Amniotic stem cell (primary cell): ENCODE results near the gene CNTNAP4.

Source experiments
- DNase-seq: peaks from one replicate; lab custom pipeline; 2025; lab: John Stamatoyannopoulos, UW

The CNTNAP4 gene

DNA sequence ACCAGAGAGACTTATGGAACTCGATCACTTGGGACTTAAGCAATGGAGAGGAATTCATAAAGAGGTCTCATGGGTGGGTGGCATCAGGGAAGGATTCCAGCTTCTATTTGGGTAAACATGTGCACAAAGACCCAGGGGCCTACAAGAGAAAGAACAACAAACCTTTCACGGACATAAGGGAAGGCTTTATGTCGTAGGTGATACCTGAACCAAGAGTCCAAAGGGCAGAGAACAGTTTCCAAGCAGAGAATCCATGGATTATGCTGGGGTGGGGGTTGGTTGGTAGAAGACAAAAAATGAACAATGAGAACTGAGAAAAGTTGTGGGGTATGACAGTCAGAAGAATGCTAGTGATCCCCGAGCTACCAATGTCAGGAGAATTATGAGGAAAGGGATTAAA, 119.8 kb downstream of the CNTNAP4 start:
- DNase-seq: no peak

DNA sequence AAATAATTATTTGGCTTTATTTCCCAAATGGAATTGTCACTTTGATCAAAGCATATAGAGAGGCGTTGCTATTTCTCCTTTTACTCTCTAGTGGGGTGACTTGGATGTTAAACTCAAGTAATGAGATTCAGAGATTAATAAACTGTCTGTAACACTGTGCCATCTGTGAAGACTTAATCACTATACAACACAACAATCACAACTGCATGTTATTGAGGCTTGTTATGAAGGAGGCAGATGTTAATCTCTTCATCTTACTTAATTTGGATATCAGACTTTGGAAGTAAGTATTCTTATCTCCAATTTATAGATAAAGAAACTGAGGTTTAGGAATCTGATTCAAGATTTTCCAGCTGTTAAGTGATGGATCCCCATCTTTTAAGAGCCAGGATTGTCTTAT, 132.5 kb downstream of the CNTNAP4 start:
- no peak for DNase-seq

DNA sequence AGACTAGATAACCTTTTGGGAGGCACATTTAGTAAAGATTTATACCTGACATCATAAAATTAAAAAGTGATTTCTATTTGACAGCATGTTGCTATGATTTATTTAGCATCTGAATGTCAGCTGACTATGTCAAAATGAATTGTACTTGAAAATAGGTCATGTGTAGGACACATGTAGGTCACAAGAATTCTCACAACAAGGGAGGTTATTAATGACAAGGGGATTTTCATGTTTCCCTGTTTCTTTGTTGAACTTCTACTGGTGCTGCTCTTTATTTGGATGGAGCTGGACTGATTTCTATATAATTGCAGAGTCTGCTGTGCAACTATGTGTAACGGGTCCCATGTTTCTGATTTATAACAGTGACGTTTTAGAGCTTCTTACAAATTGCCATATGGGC, 144.4 kb downstream of the CNTNAP4 start:
- no peak for DNase-seq

DNA sequence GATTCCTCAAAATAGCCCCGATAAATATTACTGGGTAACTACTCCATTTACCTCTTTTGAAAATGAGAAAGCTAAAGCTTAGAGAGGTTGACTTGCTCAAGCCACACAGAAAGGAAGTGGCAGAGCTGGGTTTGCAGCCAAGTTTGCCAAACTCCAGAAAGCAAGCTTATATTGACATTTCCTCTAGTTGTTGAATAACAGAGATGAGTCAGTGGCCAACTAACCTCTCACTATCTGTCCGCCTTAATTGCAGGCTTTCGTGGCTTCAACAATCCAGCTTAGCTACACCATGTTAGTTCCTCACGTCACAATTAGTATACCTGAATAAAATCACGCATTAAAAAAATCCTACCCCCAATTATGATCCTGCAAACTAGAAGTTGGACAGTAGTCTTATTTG, 151.7 kb downstream of the CNTNAP4 start:
- no peak for DNase-seq

DNA sequence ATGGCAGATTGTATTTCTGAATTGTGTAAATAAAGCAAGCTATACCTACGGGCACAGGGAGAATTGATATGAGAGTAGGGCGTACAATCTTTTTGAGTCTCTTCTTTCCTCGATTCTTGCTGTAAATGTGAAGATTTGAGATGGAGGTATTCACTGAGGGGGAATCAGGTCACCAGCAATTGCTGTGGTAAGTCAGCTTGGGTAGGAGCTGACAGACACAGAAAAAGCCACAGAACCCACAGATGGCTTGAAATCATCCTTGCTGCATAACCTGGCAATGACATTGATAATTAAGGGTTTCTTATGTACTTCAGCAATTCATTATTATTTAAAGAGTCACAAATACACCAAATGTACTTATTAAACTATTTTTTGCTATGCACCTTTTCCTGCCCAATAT, 164.2 kb downstream of the CNTNAP4 start:
- no peak for DNase-seq

DNA sequence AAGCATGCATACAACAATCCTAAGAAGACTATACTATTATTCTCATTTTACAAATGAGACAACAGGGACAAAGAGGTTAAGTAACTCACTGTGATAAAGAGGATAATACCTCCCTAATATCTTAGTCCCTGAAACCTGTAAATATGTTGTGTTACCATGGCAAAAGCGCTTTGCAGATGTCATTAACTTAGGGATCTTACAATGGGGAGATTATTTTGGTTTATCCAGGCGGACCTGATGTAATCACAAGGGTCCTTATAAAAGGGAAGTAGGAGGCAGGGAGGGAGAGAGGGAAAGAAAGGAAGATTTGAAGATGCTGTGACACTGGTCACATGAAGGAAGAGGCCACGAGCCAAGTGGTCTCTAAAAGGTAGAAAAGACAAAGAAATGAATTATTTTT, 164.7 kb downstream of the CNTNAP4 start:
- DNase-seq: no peak

DNA sequence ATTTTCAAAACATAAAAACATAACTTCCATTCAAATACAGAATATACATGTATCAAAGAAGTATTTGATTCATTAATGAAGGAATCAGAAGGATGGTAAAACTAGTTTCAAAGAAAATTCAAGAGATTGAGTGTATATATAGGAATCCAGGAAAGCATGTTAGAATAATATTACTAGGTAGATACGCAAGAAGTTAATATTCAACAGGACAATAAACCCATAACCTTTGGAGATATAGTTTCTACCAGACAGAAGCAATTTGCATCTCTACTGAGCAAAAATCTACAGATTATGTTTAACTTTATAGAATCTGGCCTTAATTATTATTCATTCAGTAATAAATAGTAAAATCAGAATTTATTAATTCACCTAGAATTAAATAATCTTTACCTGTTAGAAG, 166.8 kb downstream of the CNTNAP4 start:
- no peak for DNase-seq

DNA sequence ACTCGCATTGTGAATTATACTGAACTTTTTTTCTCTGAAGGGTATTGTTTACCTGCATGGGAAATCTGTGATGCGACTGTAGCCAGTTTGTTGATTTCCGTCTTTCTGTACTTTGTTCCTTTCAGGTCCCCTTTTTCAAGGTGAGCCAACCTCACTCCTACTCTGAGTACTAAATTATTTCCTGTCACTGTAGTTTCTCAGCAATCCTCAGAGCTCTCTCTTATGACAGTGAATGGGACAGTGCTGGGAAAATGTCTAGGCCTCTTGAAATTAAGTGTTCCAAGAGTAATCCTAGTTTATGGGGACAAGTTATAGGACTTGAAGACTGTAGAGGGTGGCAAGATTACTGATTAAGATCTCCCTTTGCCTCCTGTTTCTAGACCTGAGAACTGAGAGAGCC, 167.6 kb downstream of the CNTNAP4 start:
- DNase-seq: no peak

DNA sequence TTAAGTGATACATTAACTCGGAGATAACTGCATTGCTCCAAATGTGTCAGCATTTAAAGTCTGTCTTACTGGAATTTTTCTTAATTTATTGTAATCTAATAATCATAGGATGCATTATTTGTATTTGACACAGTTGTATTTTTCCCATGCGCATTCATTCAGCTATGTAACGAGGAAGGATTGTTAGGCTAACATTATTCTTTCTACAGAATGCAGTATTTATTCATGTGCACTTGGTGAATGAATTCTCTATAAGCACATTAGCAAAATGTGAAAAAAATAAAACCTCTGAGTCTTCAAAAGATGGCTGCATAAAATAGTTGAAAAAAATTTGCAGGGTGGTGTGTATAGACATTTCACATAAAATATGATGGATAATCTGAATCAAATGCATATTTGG, 168.6 kb downstream of the CNTNAP4 start:
- DNase-seq: no peak

DNA sequence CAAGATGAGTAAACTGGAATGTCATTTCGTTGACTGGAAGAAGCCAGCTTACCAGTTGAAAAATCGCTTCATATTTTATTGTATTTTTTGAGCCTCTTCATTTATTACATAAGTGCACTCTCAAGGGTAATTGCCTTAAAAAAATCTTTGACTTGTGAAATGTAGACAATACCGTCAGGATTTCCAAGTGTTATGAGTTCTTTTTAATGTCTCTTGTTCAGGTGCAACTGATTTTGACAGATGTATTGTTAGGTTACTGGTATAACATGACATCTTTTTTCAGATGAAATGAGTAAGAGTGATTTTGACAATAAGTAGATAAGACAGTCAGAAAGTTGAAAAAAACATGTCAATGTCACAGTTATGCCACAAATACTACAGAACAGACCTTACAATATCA, 169.1 kb downstream of the CNTNAP4 start:
- DNase-seq: no peak

DNA sequence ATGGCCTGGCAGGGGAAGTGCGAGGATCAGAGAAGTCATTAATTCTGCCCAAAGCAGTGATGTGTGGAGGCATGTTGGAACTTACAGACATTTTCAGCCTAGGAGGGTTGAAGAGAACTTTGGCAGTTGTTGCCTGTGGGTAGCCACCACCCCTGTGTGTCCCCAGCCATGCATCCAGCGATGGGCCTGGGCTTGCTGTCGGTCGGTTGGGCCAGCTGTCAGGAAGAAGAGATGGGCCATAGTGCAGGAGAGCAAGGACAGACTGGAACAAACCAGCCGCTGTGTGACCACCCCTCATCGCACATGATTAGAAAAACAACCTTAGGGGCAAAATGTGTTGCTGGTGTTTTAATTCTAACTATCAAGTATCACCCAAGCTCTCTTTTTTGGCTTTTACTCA, 173.7 kb downstream of the CNTNAP4 start:
- no peak for DNase-seq

DNA sequence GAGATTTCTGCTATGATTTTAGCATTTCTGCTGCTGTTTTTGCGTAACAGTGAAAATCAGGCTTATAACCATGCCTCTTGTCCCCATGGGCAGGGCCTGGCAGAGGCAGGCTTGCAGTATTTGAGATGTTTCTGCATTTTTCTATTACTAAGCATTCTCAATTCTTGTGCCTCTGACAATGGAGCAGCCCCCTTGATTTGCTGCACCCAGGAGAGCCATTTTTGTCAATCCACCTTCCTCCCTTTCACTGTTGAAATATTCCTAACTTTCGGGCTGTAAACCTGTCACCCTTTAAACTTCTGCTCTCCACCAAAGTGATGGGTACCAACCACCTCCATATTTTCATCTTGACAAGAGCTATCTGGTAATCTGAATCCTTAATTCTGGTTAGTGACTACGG, 178.1 kb downstream of the CNTNAP4 start:
- no peak for DNase-seq

DNA sequence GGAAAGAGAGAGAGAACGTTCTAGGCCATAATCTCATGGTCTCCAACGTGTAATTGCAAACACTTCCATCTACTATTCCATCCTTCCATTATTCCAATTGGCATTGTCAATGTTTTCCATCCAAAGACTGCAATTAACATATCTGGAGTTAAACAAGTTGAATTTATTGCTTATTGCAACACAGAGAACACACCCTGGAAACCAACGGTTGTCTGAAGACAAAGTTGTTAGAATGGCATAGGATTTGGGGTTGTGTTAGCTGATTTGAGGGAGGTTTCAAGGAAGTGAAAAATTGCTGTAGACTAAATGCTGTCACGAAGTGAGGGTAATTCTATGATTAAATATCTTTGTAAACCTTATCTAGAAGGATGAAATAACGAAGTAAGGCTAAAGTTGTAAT, 178.8 kb downstream of the CNTNAP4 start:
- no peak for DNase-seq

DNA sequence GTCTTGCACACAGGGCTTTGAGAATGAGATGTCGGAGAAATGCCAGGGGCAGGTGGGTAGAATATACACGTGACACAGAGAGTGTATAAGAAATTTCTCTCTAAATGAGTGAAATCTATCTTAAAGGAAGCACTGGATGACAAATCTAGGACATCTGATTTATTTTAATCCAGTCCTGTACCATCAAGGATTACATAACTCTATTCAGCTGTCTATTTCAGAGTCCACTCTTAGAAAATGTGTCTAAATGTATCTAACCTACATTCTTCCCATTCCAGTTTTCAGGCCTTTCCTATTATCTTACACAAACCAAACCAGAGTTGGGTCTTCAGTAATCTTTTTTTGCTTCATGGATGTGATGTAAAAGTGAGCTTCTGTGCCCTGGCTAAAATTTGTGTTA, 181.9 kb downstream of the CNTNAP4 start:
- no peak for DNase-seq

DNA sequence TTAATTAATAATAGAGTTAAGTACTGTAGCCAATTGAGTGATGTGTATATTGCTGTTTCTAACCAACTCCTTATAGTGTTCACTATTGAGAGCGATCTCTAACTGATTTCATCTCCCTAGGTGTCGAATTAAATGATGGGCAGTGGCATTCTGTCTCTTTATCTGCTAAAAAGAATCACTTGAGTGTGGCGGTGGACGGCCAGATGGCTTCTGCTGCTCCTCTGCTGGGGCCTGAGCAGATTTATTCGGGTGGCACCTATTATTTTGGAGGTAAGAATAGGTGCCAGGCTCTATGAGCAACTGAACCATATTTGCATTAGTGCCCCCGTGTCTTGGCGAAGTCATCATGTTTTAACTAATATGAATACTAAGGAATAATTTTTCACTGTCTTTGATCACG, 184.6 kb downstream of the CNTNAP4 start:
- DNase-seq: no peak

DNA sequence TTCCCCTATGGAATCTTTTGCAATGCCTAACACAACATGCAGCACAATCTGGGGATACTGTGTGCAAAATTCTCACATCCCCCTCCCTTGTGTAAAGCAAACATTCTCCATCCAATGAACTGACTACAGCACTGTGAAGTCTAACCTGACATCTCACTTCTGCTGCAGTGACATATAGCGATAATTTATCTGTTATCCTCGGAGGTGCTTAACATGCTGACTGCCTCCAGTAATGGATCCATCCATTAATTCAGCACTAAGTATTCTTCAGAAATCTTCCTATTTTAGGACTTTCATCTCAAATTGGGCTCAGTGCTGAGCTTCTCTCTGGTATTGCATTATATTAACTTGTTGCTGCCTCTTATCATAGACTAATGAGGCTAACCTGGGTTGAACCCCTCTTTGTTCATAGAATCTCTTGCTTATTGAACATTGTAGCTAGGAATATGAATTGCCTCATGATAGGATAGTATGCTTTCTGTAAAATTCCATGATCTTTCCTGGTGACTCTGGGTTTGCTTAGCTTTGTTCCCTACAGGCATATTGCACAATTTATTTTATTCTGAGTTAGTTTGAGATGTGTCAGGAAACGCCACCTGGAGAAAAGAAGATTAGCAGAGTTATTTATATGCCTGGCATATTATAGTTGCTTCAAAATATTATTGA, 187.9 kb downstream of the CNTNAP4 start:
- no peak for DNase-seq

DNA sequence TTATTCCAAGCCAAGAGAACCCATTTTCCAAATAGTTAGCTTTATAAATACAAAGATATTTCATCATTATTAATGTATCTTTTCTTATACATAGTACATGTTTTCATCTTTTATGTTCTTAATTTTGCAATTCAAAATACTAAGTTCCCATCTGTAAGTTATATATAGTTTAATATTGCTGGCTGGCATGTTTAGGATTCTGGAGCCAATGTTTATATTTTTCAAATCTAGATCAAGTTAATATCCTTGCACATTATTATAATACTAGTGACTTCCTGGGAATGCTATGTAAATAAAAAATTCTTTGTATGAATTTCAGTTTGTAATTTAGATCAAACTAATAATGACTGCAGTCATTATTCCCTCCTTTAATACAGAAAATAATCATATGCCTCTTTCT, 189.7 kb downstream of the CNTNAP4 start:
- DNase-seq: no peak

DNA sequence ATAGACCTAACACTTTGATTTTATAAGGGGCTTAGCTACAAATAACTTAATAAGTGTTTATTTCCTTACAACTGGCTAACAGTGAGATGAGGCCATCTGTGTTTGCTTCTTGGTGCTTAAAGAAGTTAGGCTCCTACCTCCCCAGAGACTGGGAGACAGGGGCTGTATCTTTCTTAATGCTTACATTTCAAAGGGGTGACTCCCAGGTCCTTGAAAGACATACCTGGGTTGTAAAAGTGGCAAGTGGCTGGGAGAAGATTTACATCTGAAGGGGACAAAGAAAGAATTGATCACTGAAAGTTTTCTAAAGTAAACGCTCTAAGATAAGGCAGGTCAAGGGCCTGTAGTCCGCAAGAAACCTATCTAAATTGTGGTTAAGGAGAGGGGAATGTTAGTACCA, 196.8 kb downstream of the CNTNAP4 start:
- no peak for DNase-seq

DNA sequence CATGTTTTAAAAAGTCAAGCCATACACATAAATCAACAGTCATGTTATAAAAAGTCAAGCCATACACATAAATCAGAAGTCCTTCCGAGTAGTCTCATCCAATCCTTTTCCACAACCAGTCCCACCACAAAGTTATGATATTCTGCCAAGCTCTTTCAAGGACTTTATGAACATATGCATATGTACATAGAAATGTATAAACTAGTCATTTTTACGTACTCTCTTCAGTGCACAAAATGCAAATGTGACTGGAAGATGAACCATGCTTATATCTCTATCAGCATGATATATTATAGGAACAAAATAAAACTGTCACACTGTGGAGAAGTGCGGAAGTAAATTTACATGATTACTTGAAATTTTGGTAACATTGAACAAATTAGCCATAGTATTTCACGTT, 200.9 kb downstream of the CNTNAP4 start:
- DNase-seq: no peak

DNA sequence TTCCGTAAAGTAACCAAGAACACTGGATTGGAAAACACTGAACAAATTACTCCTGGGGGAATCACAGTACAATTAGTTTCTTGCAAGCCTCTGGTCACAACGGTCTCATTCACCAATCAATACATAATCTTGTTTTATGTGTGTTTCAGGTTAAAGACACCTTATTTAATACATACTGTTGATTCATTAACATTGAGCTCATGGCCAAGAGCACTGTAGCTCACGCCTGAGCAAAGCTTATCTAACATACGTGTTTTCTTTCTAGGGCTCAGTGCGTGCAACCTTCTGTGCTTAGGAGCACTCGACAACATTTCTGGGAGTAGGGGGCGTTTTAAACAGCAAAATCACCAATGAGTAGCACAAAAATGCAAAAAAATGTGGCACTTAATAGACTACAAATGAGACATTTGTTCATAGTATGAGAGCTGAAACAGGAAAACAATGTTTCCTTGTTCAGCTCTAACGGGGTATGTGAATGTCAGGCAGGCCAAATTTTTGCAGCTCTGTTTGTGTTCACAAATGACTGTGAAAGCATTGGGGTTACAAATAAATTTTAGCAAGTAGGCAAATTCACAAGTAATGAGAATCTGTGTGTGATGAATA, 206.2 kb downstream of the CNTNAP4 start:
- DNase-seq: no peak

DNA sequence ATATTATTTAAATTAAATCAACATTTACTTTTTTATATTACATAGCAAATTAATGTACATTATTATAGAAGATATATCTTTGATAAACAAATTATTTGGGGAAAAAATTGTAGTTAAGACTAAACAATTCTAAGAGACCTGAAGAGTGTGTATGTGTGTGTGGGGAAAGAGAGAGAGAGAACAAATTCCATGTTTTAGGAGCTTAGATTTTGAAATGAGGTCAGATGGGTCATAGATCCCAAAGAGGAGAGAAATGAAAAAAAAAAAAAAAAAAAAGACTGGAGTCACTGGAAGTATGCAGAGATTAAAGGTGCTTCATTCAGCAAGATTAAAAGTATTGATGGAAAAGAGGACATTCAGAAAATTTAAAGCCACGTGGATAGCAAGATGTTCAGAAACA, 206.8 kb downstream of the CNTNAP4 start:
- DNase-seq: no peak

DNA sequence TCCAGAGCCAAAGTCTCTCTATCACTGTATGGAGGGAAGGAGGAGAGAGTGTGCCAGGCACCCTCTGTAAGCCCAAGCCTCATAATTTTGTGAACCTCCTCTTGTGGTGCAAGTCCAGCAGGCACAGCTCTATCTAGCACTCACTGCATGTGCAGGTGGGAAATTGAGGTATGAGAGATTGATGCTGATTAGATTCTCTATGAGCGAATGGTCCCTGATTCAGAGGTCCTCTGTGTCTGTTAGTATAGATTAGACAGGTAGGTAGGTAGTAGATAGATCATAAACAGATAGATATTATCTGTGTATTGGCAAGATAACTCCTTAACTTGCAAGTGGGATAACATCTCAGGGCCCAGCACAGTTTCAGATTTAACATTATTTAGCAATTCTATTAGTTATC, 209.5 kb downstream of the CNTNAP4 start:
- no peak for DNase-seq

DNA sequence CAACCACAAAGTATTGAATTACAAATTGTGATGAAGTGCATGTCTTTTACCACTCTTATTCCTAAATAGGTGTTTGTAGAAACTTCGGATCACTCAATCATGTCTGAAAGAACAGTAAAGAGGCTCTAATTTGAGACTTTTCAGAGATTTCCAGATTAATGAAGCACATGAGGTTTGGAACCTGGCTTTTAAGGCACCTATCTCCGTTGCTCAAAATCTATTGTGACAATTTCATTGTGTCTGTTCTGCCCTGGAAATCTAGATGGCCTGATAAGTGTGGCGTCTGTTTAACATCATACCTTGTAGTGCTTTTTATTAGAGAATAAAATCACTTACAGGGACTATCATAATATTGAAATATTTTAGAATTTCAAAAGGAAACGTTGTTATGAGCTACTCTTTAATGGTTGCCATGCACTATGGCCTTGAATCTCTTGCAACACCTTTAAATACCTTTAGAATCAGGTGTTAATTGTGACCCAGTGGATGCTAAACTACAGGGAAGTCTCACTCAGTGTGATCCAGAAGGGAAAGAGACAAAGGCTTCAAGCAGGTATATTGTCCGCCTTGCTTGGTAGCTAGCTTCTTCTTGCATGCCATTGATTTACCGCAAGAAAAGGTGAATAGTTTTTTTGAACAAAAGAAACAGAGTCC, 210.3 kb downstream of the CNTNAP4 start:
- no peak for DNase-seq

DNA sequence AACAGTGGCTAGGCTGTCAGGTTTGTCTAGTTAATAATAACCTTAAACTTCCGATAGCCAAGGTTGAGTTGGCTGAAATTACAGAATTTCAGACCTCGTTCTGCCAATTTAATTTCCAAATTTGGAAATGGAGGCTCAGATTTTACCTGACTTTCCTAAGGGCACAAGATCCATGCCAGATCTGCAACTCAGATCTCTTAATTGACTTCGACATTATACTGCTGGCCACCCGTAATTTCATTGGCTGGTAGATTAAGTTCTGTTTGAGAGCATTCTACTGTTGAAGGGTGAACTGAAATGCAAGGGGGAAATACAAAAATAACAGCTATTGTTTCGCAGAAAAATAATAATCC, 210.8 kb downstream of the CNTNAP4 start:
- no peak for DNase-seq
